ENCODE data around the gene MAPK8IP3.

Gene MAPK8IP3

GRCh38 chr16:1763521-1764511 lies 57.8 kb downstream of the MAPK8IP3 start:
- DNase-seq = no peak

GRCh38 chr16:1764971-1765370 lies 59.0 kb downstream of the MAPK8IP3 start:
- no peak for DNase-seq

GRCh38 chr16:1765826-1766225 lies 59.8 kb downstream of the MAPK8IP3 start:
- no peak for DNase-seq

- DNase-seq = no peak
These were observed 60.2 kb downstream of the MAPK8IP3 start for GRCh38 chr16:1766231-1766630.

- DNase-seq = no peak
These were observed 60.7 kb downstream of the MAPK8IP3 start for GRCh38 chr16:1766701-1767100.

GRCh38 chr16:1767116-1767994 lies 61.4 kb downstream of the MAPK8IP3 start:
- DNase-seq = no peak

- no peak for DNase-seq
These were observed 62.2 kb downstream of the MAPK8IP3 start for GRCh38 chr16:1768061-1768766.

GRCh38 chr16:1768767-1769401 lies 62.9 kb downstream of the MAPK8IP3 start:
- no peak for DNase-seq

GRCh38 chr16:1769402-1770300 lies 63.7 kb downstream of the MAPK8IP3 start:
- DNase-seq = no peak

GRCh38 chr16:1770328-1771187 lies 64.6 kb downstream of the MAPK8IP3 start:
- DNase-seq = peak; percentile 56

- peak; percentile 86 for DNase-seq
These were observed 65.3 kb downstream of the MAPK8IP3 start, which contains the start of gene NME3 for GRCh38 chr16:1771188-1771863. Gene NME3 (minus strand): TSS chr16:1771543. CDS start chr16:1771534, 9 bp downstream.

- no peak for DNase-seq
These were observed 65.9 kb downstream of the MAPK8IP3 start for GRCh38 chr16:1771864-1772361.

GRCh38 chr16:1772362-1772907 lies 66.4 kb downstream of the MAPK8IP3 start, which contains the start of gene EME2:
Gene EME2 (plus strand): TSS chr16:1772810. CDS start chr16:1773228, 418 bp downstream.
- peak; percentile 74 for DNase-seq

GRCh38 chr16:1772908-1773702 lies 67.1 kb downstream of the MAPK8IP3 start, which contains the start of gene MRPS34:
Gene MRPS34 (minus strand): TSS chr16:1773134. CDS start chr16:1773119, 15 bp downstream.
- DNase-seq = peak; percentile 91

GRCh38 chr16:1773703-1774447 lies 67.9 kb downstream of the MAPK8IP3 start:
- DNase-seq = no peak

GRCh38 chr16:1774448-1774780 lies 68.4 kb downstream of the MAPK8IP3 start:
- DNase-seq = no peak

All from activated CD4-positive, alpha-beta T cell treated with anti-CD3 and anti-CD28 coated beads, Interleukin-2, Interleukin-6, amounts not matched to agents 100 ng/mL and 50 ng/mL, durations not matched to agents 16 hours and 8 hours (primary cell).